Adrenal gland (tissue), 12 donors: ENCODE results near the gene CTXND1. TPM values are rescaled to one million over a fixed set of nuclear protein-coding genes. Genes with fewer than 3 reads are reported as not detected.
"Not testable (repeated sequence)": the region's sequence is repeated elsewhere in the genome, so short reads cannot be mapped to it uniquely, and the experiment has no call there.

Experiments used
- DNase-seq, 7 donors: peaks; one replicate each; pipeline ENCODE4 v3.0.0-alpha.2; 2019 to 2020
- H3K27ac ChIP-seq, 5 donors: fragments of 200-600 bp; sonication (generic) in 4 of 5; 1 replicate in 3 of 5; 2 replicates in 2 of 5; pipeline versions ENCODE4 v1.5.1 to v1.8.0; 2016 to 2020; ENCODE audit warnings: mild to moderate bottlenecking in 1 of 5
- H3K27me3 ChIP-seq: fragments of 200-600 bp; 2 replicates; pipeline ENCODE4 v1.8.0; 2021
- H3K36me3 ChIP-seq, 2 donors: fragments of 200-600 bp; replicated peaks in 1 of 2; 1 replicate in 1 of 2; 2 replicates in 1 of 2; pipeline versions ENCODE4 v1.5.1 to v1.8.0; 2018 to 2022
- H3K4me1 ChIP-seq, 2 donors: fragments of 200-600 bp; replicated peaks in 1 of 2; 1 replicate in 1 of 2; 2 replicates in 1 of 2; pipeline versions ENCODE4 v1.5.1 to v1.8.0; 2018 to 2021
- H3K4me3 ChIP-seq, 4 donors: fragments of 200-600 bp; sonication (generic) in 3 of 4; one replicate each; pipeline ENCODE4 v1.5.1; 2016 to 2018
- H3K9me3 ChIP-seq, 3 donors: fragments of 200-600 bp; sonication (generic) in 1 of 3; replicated peaks in 1 of 3; 1 replicate in 2 of 3; 2 replicates in 1 of 3; pipeline versions ENCODE4 v1.5.1 to v1.8.0; 2016 to 2021
- CTCF ChIP-seq, 6 experiments: fragments of 450-650 bp in 4 of 6; fragments of 200-600 bp in 2 of 6; sonication (generic) in 1 of 6; IDR thresholded peaks; 1 replicate in 5 of 6; 2 replicates in 1 of 6; pipeline versions ENCODE4 v1.5.1 to v1.8.0; 2016 to 2021; ENCODE audit warnings: antibody characterized with exemption in 6 of 6, mild to moderate bottlenecking in 2 of 6, moderate library complexity in 1 of 6
- POLR2A ChIP-seq, 2 donors: fragments of 450-650 bp; IDR thresholded peaks; one replicate each; pipeline ENCODE4 v1.6.1; 2017; ENCODE audit warnings: antibody characterized with exemption in 2 of 2, mild to moderate bottlenecking in 2 of 2, moderate library complexity in 1 of 2
- WGBS, 4 donors: extraction: QIAGEN DNeasy Blood & Tissue Kit in 2 of 4; methylation state at CpG; one replicate each; pipeline versions ENCODE4 v1.1.5 to v1.1.7; 2013 to 2017; 5-methylcytosine and 5-hydroxymethylcytosine counted together
- intact Hi-C, 2 donors: fragments of 100-400 bp; cut with DNase I; formaldehyde crosslinking; loops; one replicate each; pipeline versions ENCODE4 v1.14.1 to v1.15.0; 2022 to 2023
- polyA plus RNA-seq, 3 donors: library from polyadenylated mRNA; stranded (reverse); fragments of 200-250 nt in 2 of 3; fragments of 350-450 nt in 1 of 3; fragmentation: Illumina TruSeq in 1 of 3; extraction: RNeasy Lipid Tissue Mini Kit (QIAGEN cat#74804) in 1 of 3; gene quantifications; one replicate each; pipeline ENCODE4 v1.2.3, GENCODE V29; 2013 to 2014
- total RNA-seq, 9 donors: library from RNA; depleted of rRNA in 4 of 9; stranded (reverse); fragments of >200 nt in 4 of 9; fragments of 120-200 nt in 1 of 9; fragmentation: NEBNext Ultra II Directional in 1 of 9; extraction: Animal tissue kit (Norgen Biotek cat#: 25700) in 1 of 9; gene quantifications; one replicate each; pipeline versions ENCODE4 v1.1.0 to v1.2.4, GENCODE V29; 2013 to 2023
- donor health status: healthy with polysubstance abuse.
- donor health status: Bipolar disorder and iron deficiency.
- donor health status: DM: yes; HTN: yes; CAD: no.
- donor health status: DM: no; HTN: no; CAD: no.
- donor health status: DM: no; HTN: no; CAD: no.
- donor health status: DM: yes; HTN: yes; CAD: no.

The CTXND1 gene
- total and polyA plus RNA-seq, 12 donors: 0.55 to 17.4 (median 4.3) TPM

GRCh38 chr15:80159301-80159700, 92.7 kb downstream of the CTXND1 start:
- Histone ChIP-seq H3K9me3 (no peaks in the 10 kb centered on the region), H3K36me3 (peaks cover 0 to 9% of the 10 kb centered on the region in 2 donors), H3K27me3 (no peaks in the 10 kb centered on the region), H3K4me1 (peaks cover 60 to 68% of the 10 kb centered on the region in 2 donors), H3K4me3 (no peak overlapping the region), H3K27ac (peak overlapping the region in 4 of 5 donors; percentile 63 to 97 (median 88))
- peak in 1 of 7 donors; percentile 40 for DNase-seq
- WGBS, 4 donors: 93 to 98% (median 95%) methylated on average over 4 to 5 of the region's 5 CpGs
- no peak for TF ChIP-seq CTCF (IDR thresholded peaks at IDR 0.05)
- TF ChIP-seq POLR2A (IDR thresholded peaks at IDR 0.05): no peak
- intact Hi-C loops: no loop called here

- Histone ChIP-seq H3K27me3 (no peaks in the 10 kb centered on the region), H3K27ac (peak overlapping the region in 2 of 5 donors; percentile 24 to 55), H3K36me3 (peaks cover 0 to 9% of the 10 kb centered on the region in 2 donors), H3K4me3 (no peak overlapping the region), H3K4me1 (peaks cover 62 to 65% of the 10 kb centered on the region in 2 donors), H3K9me3 (no peaks in the 10 kb centered on the region)
- TF ChIP-seq CTCF (IDR thresholded peaks at IDR 0.05) (no peak), POLR2A (IDR thresholded peaks at IDR 0.05) (no peak)
- 85 to 96% (median 94%) methylated on average over 3 to 5 of the region's 5 CpGs for WGBS, 4 donors
- intact Hi-C loops: no loop called here
- DNase-seq: no peak
These were observed 94.8 kb downstream of the CTXND1 start for GRCh38 chr15:80157215-80157614.

GRCh38 chr15:80156176-80156720, 95.8 kb downstream of the CTXND1 start:
- no peaks in the 10 kb centered on the region for H3K9me3 ChIP-seq
- WGBS, 4 donors: 79 to 90% (median 85%) methylated on average over 8 of the region's 8 CpGs
- H3K36me3 ChIP-seq: peaks cover 0 to 9% of the 10 kb centered on the region in 2 donors
- no peak for DNase-seq
- no peak overlapping the region for H3K4me3 ChIP-seq
- no peaks in the 10 kb centered on the region for H3K27me3 ChIP-seq
- peak overlapping the region in 4 of 5 donors; percentile 21 to 72 (median 57) for H3K27ac ChIP-seq
- intact Hi-C loops: no loop called here
- H3K4me1 ChIP-seq: peaks cover 52 to 55% of the 10 kb centered on the region in 2 donors
- TF ChIP-seq POLR2A (IDR thresholded peaks at IDR 0.05) (no peak), CTCF (IDR thresholded peaks at IDR 0.05) (no peak)

- DNase-seq: peak; percentile 71 to 93 (median 80)
- intact Hi-C loops, H3K9me3 ChIP-seq, H3K36me3 ChIP-seq, H3K27me3 ChIP-seq: not testable (repeated sequence)
- Histone ChIP-seq H3K4me1 (peaks cover 45 to 48% of the 10 kb centered on the region in 2 donors), H3K27ac (peak overlapping the region; percentile 18 to 72 (median 55)), H3K4me3 (peak overlapping the region in 1 of 4 donors; percentile 6)
- peak in 1 of 2 donors; percentile 72 for TF ChIP-seq POLR2A (IDR thresholded peaks at IDR 0.05)
- WGBS, 4 donors: 36 to 44% (median 40%) methylated on average over 14 to 16 of the region's 16 CpGs
These were observed 96.4 kb downstream of the CTXND1 start for GRCh38 chr15:80155378-80156175.
